Esophagus muscularis mucosa (tissue), 3 donors: Measurements from ENCODE around the gene ABI3.

ENCODE experiments used
- CTCF ChIP-seq, 3 experiments: fragments of 200-600 bp in 2 of 3; fragments of 450-650 bp in 1 of 3; sonication (generic) in 2 of 3; IDR thresholded peaks; one replicate each; pipeline ENCODE4 v1.5.1; 2017 to 2019; ENCODE audit warnings: antibody characterized with exemption in 3 of 3, mild to moderate bottlenecking in 2 of 3, moderate library complexity in 1 of 3
- POLR2A ChIP-seq: fragments of 450-650 bp; IDR thresholded peaks from one replicate; pipeline ENCODE4 v1.6.1; 2017; ENCODE audit warnings: antibody characterized with exemption, moderate library complexity, mild to moderate bottlenecking, low read depth

- TF ChIP-seq CTCF (IDR thresholded peaks at IDR 0.05) (no peak), POLR2A (no peak)
Measured at GRCh38 chr17:49213847-49214246, 3.3 kb downstream of the ABI3 start.
